Endothelial cell of hepatic sinusoid (primary cell): ENCODE data around the gene SSTR4.

ENCODE experiments used
- in situ Hi-C: cut with HindIII; loops from 2 replicates; pipeline ENCODE4 v1.10.0; 2017; ENCODE audit warnings: low sequenced_read_pairs

SSTR4 gene

DNA sequence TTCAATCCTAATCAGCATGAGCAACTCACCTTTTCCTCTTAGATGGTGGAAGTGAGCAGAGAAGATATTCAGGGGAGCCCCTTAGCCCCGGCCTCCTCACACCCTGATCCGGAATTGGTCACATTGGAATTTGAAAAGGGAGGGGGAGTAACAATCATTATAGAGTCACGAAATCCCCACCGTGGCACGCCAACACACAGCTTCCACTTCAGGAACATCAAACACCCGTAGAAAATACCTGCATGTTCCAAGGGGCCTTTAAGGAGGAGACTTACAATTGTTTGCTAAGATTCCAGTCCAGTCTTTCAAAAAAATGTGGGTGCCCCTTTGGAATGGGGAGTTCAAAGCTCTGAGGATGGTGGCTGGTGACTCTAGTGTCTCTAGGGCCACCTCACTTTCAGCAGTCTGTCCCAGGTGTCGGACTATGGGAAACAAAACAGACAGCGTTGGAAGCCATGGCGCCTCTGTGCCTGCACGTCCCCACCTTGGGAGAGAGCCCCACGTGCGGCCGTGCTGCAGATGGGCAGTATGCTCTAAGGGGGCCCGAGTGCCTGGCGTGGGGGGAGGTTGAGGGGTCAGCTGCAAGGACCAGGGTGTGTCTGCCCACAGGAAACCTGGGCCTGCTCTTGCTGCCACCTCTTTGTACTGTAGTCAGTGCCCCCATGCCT is 48.6 kb downstream of the SSTR4 start:
- in situ Hi-C loops, result loop anchor here (5.0 kb wide), 1 partner anchor 34 kb away; no protein-coding TSS in a partner anchor

DNA sequence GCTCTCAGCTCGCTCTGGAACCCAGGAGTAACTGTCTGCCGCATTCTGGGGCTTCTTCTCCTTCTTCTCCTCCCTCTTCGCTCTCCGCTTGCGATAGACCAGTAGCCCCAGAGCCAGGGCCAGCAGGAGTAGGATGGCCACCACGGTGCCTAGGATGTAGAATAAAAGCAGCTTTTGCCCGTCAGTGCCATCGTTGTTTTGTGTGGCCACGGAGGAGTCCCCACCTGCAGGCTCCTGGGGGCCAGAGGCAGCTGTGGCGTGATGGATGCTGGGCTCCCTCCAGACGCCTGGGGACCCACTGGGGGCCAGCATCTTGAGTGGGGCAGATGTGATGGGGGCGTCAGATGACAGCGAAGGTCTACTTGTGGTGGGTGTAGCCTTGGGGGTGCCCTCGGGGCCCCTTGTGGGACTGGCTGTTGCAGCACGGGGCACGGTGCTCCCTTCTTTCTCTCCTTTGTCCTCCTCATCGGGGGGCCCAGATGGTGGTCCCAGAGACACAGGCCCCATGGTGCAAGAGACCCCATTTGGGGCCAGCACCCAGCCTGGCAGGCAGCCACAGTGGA is 49.3 kb downstream of the SSTR4 start:
- in situ Hi-C loops, result loop anchor here (5.0 kb wide), 1 partner anchor 33 kb away; no protein-coding TSS in a partner anchor

DNA sequence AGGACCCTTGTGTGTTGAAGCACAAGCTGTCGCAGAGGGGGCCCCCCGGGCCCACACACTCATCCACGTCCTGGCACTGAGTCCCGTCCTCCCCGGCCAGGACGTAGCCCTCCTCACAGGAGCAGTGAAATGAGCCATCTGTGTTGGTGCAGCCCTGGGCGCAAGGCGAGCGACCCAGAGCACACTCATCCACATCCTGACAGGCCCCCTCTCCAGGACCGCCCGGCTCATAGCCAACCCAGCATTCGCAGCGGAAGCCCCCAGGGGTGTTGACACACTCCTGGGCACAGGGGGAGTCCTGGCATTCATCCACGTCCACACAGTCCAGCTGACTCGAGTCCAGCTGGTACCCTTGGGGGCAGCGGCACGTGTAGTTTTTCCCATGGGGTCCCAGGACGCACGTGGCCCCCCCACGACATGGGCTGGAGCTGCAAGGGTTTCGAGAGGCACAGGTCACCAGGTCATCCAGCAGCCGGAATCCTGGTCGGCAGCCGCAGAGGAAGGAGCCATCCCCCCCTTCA is 49.8 kb downstream of the SSTR4 start:
- in situ Hi-C loops, result loop anchor here (5.0 kb wide), 1 partner anchor 32 kb away; no protein-coding TSS in a partner anchor

DNA sequence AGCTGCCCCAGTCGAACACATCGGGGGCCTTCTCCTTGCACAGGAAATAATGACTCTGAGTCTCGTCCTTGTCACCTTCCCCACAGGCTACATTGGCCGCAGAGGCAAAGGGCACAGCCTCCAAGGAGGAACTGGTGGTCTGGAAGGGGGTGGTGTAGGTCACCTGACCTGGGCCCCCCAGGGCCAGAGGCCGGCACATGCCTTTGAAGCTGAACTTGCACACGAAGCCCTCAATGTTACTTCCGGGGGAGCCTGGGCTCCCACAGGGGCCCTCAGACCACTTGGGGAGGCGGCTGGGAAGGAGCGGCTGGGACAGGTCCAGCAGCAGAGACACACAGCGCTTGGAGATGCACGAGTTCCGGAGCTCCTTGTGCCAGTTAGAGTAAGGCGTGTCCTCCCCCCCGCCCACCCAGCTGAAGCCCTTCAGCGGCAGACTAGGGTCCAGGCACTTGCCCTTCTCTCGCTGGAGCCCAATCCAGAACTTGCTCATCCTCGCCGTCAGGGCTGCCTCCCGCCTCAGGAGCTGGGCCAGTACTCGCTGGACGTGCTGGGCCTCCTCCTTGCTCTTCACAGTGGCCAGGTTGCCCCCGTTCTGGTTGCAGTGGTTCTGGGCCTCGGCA is 50.4 kb downstream of the SSTR4 start:
- in situ Hi-C loops, result no loop called here

DNA sequence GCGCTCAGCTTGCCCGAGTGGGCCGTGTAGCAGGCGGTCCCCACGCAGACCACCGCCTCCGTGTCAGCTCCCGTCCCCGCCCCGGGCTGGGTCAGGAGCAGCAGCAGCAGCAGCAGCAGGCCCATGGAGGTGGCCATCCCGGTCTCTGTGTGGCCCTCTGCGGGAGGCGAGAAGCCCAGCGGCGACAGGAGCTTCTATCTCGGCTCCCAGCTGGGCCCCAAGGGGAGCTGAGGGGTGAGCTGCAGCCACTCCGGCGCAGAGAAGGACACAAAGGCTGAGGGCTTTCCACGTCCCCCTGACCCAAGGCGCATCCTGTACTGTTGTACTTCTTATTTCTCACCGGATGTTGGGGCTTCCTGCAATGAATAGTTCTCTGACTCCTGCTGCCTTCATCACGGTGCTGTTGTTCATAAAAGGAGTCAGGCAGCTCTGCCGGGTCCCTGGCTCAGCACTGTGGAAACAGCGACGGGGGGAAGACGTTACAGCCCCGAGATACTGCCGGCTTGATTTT is 51.0 kb downstream of the SSTR4 start, which contains the start of gene CD93:
TSS of gene CD93 (minus strand) at position 269 of the 511 bp plus-strand sequence. CDS start at position 137, 132 bp downstream.
- in situ Hi-C loops, result no loop called here

DNA sequence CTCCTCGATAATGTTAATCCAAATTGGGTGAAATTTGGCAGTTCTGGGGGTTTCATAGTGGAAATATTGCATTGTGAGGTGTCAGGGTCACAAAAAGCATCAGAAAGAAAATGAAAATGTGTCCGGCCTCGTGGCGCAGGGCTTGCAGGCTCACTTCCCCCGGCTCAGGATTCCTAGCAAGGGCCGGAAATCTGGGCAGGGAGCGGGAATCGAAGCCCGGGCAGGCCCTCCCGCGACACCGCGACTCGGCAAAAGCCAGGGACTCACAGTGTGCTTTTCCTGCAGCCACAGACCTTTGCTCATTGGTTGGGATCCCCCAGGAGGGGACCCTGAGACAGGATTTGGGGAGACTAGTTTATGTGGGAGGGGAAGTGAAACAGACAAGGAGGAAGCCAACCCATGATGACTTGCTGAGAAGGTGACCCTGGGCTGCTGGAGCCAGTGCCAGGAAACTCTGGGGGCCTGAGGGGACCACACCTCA is 51.9 kb downstream of the SSTR4 start:
- in situ Hi-C loops, result no loop called here

DNA sequence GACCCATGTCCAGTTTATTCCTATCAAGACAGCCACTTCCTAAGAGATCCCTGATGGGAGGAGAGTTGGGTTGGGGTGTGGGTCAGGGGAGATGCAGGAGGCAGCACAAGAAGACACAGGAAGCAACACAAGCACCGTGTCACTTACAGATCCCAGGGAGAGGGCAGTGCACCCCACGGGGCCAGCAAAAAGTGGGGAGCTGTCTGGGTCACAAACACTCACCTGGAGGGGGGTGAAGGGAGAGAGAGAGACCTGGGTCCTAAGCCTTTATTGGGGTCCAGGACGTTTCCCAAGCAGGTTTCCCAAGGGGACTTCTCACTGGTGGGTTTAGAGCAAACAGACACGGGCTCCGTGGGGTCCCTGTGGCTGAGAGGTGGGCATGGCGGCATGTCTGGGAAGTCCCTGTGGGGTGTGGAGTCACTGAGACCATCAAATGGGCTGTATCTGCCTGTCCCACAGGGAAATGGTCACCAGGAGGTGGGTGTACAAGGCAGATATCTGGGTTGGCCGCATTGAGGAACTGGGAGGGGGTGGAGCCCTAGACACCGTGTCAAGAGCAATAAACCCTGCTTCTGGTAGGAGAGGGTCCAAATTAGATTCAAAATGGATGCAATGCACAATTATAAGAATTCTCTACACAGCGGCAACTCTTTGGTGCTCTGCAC is 52.6 kb downstream of the SSTR4 start:
- in situ Hi-C loops, result no loop called here
